Astrocyte of the spinal cord (primary cell): ENCODE measurements around the gene PLA2G10.

Experiments used
- DNase-seq: peaks from one replicate; pipeline ENCODE4 v3.0.0; 2011; ENCODE audit warnings: low read depth, low spot score
- H3K4me3 ChIP-seq: 2 replicates; pipeline ENCODE4 v1.5.1; 2011; ENCODE audit warnings: low read depth, mild to moderate bottlenecking, low read length, moderate library complexity
- CTCF ChIP-seq: IDR thresholded peaks from 2 replicates; pipeline ENCODE4 v1.5.1; 2012; ENCODE audit warnings: low read depth, mild to moderate bottlenecking, low read length, inconsistent platforms
- in situ Hi-C: cut with HindIII; loops from 2 replicates; pipeline ENCODE4 v1.10.0; 2017; ENCODE audit warnings: low sequenced_read_pairs

Gene PLA2G10

GRCh38 chr16:14668556-14669223, 25.4 kb downstream of the PLA2G10 start:
- in situ Hi-C loops: no loop called here
- no peak for TF ChIP-seq CTCF
- H3K4me3 ChIP-seq: no peak overlapping the region
- DNase-seq: no peak

GRCh38 chr16:14667347-14668266, 26.5 kb downstream of the PLA2G10 start:
- no peak for DNase-seq
- no peak for TF ChIP-seq CTCF
- in situ Hi-C loops: no loop called here
- no peak overlapping the region for H3K4me3 ChIP-seq

- TF ChIP-seq CTCF: no peak
- DNase-seq: no peak
- in situ Hi-C loops: no loop called here
- no peak overlapping the region for H3K4me3 ChIP-seq
Measured at GRCh38 chr16:14658063-14658462, 36.0 kb downstream of the PLA2G10 start.

GRCh38 chr16:14652726-14653125, 41.4 kb downstream of the PLA2G10 start:
- in situ Hi-C loops: no loop called here
- TF ChIP-seq CTCF: no peak
- H3K4me3 ChIP-seq: no peak overlapping the region
- DNase-seq: no peak

GRCh38 chr16:14650629-14651028, 43.5 kb downstream of the PLA2G10 start:
- H3K4me3 ChIP-seq: no peak overlapping the region
- no peak for DNase-seq
- in situ Hi-C loops: no loop called here
- TF ChIP-seq CTCF: no peak

GRCh38 chr16:14649816-14650215, 44.3 kb downstream of the PLA2G10 start:
- no peak overlapping the region for H3K4me3 ChIP-seq
- TF ChIP-seq CTCF: no peak
- in situ Hi-C loops: no loop called here
- no peak for DNase-seq
